D721Med (cell line): ENCODE results near the gene UQCRQ.

Experiments used
- DNase-seq: peaks from one replicate; pipeline ENCODE4 v3.0.0; 2011; ENCODE audit warnings: low spot score; ENCODE audit not compliant: insufficient read length
- FAIRE-seq: peaks from 2 replicates; lab custom pipeline; 2011; peaks lifted over from hg19 to GRCh38; lab: Jason Lieb, UNC
- TF ChIP-seq, protein P1 (sequence below): IDR thresholded peaks from 2 replicates; pipeline ENCODE4 v1.5.1; 2012; ENCODE audit warnings: mild to moderate bottlenecking, control low read depth; ENCODE audit not compliant: insufficient read depth; ENCODE audit errors: missing control alignments

Gene UQCRQ

DNA sequence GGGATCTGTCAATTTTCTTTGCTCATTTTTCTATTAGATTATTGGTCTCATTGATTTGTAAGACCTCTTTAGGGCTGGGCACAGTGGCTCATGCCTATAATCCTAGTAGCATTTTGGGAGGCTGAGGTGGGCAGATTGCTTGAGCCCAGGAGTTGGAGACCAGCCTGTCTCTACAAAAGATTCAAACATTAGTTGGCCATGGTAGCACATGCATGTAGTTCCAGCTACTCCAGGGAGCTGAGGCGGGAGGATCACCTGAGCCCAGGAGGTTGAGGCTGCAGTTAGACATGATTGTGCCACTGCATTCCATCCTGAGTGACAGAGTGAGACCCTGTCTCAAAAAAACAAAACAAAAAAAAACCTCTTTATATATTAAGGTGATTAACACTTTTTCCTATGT lies 29.6 kb upstream of the UQCRQ start:
- FAIRE-seq (no peak), DNase-seq (no peak)
- TF ChIP-seq, protein P1, sequence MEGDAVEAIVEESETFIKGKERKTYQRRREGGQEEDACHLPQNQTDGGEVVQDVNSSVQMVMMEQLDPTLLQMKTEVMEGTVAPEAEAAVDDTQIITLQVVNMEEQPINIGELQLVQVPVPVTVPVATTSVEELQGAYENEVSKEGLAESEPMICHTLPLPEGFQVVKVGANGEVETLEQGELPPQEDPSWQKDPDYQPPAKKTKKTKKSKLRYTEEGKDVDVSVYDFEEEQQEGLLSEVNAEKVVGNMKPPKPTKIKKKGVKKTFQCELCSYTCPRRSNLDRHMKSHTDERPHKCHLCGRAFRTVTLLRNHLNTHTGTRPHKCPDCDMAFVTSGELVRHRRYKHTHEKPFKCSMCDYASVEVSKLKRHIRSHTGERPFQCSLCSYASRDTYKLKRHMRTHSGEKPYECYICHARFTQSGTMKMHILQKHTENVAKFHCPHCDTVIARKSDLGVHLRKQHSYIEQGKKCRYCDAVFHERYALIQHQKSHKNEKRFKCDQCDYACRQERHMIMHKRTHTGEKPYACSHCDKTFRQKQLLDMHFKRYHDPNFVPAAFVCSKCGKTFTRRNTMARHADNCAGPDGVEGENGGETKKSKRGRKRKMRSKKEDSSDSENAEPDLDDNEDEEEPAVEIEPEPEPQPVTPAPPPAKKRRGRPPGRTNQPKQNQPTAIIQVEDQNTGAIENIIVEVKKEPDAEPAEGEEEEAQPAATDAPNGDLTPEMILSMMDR, result no peak

DNA sequence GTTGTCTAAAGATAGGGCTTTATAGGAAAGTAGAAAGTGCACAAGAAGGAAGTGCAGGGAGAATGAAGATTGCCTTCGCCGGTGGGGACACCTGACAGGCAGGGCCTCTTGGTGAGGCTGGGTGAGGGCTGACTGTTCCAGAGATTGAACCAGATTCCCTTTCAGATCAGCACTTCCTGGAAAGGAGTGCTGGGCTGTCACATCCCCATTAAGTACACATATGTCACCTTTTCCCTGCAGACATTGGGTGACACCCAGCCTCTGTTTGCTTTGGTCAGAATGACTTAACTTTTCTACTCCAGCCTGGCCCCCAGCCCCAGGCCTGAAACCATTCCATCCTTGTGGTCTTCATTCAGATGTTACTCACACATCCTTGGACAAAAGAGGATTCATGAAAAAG lies 28.6 kb upstream of the UQCRQ start:
- no peak for DNase-seq

DNA sequence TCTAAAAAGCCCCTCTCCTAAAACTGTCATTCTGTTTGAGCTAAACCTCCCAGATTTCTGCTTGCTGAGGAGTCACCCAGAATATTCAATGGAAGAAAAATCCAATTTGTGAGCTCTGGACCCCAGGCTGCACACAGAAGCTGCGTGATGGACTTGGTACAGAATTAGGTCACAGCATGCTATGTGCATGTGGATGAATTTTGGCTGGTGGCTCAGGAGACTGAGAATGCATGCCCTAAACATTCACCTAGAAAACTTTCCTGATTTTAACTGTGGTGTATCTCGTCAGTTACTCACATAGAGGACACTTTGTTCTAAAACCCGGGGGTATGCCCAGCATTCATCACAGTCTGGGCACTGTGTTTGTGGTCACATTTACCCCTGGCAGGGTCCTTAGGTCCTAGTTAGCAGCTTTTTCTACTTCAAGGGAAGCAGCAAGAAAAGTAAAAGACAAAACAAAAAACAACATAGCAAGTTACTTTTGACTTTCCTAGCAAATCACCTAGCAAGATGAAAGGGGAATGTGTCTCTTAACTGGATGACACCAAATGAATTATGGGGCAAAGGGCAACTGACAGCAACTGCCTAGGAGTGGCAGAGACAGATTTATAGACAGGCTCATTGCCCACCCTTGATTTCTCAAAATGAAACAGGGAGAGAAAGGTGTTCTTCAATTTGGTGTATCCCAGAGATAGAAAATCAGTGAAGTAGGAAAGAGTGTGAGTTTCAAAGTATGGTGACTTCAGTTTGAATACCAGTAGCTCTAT lies 27.7 kb upstream of the UQCRQ start:
- TF ChIP-seq, protein P1, result no peak
- FAIRE-seq (no peak), DNase-seq (no peak)

More for the DNA sequence above, 28.6 kb upstream of the UQCRQ start:
- TF ChIP-seq, protein P1, result no peak
- FAIRE-seq, result no peak

DNA sequence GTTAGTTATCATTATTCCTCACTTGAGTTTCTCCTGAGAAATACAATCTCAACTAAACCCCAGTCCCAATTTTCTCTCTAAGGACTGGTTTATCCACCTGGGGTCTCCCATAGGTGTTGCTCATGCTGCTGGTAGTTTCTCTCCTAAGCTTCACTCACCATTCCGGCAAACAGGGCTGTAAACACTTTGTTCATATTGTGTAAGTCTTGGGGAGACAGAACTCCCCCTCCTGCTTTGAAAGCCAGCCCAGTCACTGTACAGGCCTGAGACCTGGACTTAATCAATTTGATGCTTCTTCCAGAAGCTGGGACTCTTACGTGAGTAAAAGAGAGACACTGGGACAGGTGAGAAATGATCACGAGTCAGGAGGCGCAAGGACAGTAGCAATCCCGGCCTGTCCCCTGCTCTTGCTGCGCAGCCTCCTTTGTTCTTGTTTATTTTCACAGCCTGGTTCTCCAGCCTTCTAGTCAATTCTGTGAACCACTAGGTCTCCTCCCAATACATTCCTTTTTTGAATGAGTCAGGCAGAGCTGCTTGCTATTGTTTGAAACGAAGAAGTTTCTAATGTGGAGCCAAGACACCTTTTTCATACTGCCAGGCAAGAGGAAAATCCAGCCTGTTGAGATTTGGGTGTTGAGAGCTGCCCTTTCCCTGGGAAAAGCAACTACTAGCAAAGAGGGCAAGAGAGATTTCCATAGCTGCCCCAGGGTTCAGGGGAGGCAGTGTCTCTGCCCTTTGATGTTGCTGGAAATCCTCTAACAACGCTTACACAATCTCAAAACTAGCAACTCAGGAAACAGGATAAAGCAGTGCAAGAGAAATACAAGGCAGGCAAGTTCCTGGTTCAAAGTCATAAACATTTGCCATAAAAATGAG lies 26.8 kb upstream of the UQCRQ start:
- TF ChIP-seq, protein P1, result no peak
- DNase-seq (no peak), FAIRE-seq (no peak)

DNA sequence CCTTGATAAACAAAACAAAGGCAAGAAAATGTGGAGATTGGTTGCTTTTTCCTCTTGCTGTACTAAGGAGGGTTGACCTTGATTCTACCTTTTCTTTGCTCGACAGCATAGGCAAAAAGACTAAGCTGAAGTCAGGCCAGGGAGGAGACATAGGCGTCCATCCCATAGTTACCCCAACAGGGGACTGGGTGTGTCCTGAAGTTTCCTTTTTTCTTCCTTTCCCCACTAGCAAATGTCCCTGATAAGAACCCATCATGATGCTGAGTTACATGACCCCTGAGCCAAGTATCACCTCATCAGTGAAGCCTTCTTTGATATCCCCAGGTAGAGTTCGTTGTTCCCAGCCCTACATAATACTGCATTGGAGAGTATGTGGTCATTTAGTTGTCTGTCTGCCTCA lies 26.1 kb upstream of the UQCRQ start:
- TF ChIP-seq, protein P1, result no peak
- DNase-seq, result no peak

DNA sequence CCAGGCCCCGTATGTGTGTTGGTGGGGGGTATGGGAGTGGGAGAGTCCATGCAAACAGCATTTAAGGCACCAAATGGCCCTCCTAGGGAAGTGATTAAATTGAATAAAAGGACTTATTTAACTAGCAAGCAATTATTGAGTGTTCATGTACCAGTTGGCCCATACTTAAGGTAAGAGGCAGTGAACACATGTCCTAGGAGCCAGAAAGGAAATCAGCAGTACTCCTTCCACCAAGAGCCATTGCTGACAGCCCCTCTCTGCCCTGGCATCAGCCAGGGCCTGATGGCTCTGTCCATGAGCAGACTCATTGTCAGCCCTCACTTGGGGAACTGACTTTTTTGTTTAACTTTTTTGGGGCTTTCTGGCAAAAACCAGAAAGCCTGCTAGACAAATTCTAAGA lies 25.5 kb upstream of the UQCRQ start:
- TF ChIP-seq, protein P1, result no peak

More for the DNA sequence above, 26.1 kb upstream of the UQCRQ start:
- no peak for FAIRE-seq

More for the DNA sequence above, 25.5 kb upstream of the UQCRQ start:
- DNase-seq (no peak), FAIRE-seq (no peak)
